ENCODE data around the gene IRF3.

- TF ChIP-seq, protein P1, sequence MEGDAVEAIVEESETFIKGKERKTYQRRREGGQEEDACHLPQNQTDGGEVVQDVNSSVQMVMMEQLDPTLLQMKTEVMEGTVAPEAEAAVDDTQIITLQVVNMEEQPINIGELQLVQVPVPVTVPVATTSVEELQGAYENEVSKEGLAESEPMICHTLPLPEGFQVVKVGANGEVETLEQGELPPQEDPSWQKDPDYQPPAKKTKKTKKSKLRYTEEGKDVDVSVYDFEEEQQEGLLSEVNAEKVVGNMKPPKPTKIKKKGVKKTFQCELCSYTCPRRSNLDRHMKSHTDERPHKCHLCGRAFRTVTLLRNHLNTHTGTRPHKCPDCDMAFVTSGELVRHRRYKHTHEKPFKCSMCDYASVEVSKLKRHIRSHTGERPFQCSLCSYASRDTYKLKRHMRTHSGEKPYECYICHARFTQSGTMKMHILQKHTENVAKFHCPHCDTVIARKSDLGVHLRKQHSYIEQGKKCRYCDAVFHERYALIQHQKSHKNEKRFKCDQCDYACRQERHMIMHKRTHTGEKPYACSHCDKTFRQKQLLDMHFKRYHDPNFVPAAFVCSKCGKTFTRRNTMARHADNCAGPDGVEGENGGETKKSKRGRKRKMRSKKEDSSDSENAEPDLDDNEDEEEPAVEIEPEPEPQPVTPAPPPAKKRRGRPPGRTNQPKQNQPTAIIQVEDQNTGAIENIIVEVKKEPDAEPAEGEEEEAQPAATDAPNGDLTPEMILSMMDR (IDR thresholded peaks at IDR 0.05) = no peak
- TF ChIP-seq POLR2A (IDR thresholded peaks at IDR 0.05) = no peak
Measured at GRCh38 chr19:49646586-49646985, 19.1 kb downstream of the IRF3 start.
